Fibroblast of lung (primary cell): ENCODE results near the gene RPS6KA2. TPM values are rescaled to one million over a fixed set of nuclear protein-coding genes. Genes with fewer than 3 reads are reported as not detected.
A peak's percentile ranks its signal among the peaks of the same experiment; 100 is the strongest.
"Not testable (repeated sequence)": the region's sequence is repeated elsewhere in the genome, so short reads cannot be mapped to it uniquely, and the experiment has no call there.

Source experiments
- DNase-seq, 2 donors: peaks; one replicate each; pipeline versions ENCODE4 v3.0.0 to v3.0.0-alpha.2; 2010; ENCODE audit warnings: low read depth in 2 of 2
- H2AFZ ChIP-seq: 2 replicates; pipeline ENCODE4 v1.5.1; 2012; ENCODE audit warnings: low read length, control low read depth, inconsistent platforms
- H3K27ac ChIP-seq: 2 replicates; pipeline ENCODE4 v1.5.1; 2011; ENCODE audit warnings: low read length, control low read depth; ENCODE audit not compliant: insufficient read depth
- H3K27me3 ChIP-seq: 2 replicates; pipeline ENCODE4 v1.5.1; 2011; ENCODE audit warnings: mild to moderate bottlenecking, low read length; ENCODE audit not compliant: control insufficient read depth, insufficient read depth
- H3K36me3 ChIP-seq: 2 replicates; pipeline ENCODE4 v1.5.1; 2011; ENCODE audit warnings: low read length; ENCODE audit not compliant: control insufficient read depth, insufficient read depth
- H3K4me1 ChIP-seq: 2 replicates; pipeline ENCODE4 v1.5.1; 2011; ENCODE audit warnings: low read length; ENCODE audit not compliant: control insufficient read depth, insufficient read depth; ENCODE audit errors: extremely low read depth
- H3K4me2 ChIP-seq: 2 replicates; pipeline ENCODE4 v1.5.1; 2011; ENCODE audit warnings: low read length, control low read depth; ENCODE audit not compliant: insufficient read depth; ENCODE audit errors: extremely low read depth
- H3K4me3 ChIP-seq, 4 experiments: fragments of 200-600 bp in 1 of 4; sonication (generic) in 1 of 4; replicated peaks in 1 of 4; 2 replicates each; pipeline ENCODE4 v1.5.1; 2011 to 2016; ENCODE audit warnings: low read length in 4 of 4, low read depth in 3 of 4, mild to moderate bottlenecking in 3 of 4, control low read depth in 2 of 4, inconsistent platforms in 1 of 4, mixed read lengths in 1 of 4; ENCODE audit not compliant: insufficient read depth in 1 of 4; ENCODE audit errors: control extremely low read depth in 1 of 4
- H3K79me2 ChIP-seq: 2 replicates; pipeline ENCODE4 v1.5.1; 2012; ENCODE audit warnings: mild to moderate bottlenecking, low read length, inconsistent platforms; ENCODE audit not compliant: control insufficient read depth, insufficient read depth
- H3K9ac ChIP-seq: 2 replicates; pipeline ENCODE4 v1.5.1; 2011; ENCODE audit warnings: mild to moderate bottlenecking, low read length, control low read depth; ENCODE audit not compliant: insufficient read depth
- H3K9me3 ChIP-seq: 2 replicates; pipeline ENCODE4 v1.5.1; 2012; ENCODE audit warnings: low read depth, low read length; ENCODE audit not compliant: control insufficient read depth, insufficient read depth
- H4K20me1 ChIP-seq: 2 replicates; pipeline ENCODE4 v1.5.1; 2011; ENCODE audit warnings: low read length; ENCODE audit not compliant: control insufficient read depth, insufficient read depth; ENCODE audit errors: extremely low read depth
- EZH2 ChIP-seq: IDR thresholded peaks from 2 replicates; pipeline ENCODE4 v1.5.1; 2012; ENCODE audit warnings: low read length, control low read depth, mild to moderate bottlenecking; ENCODE audit errors: missing control alignments
- polyA plus RNA-seq, 2 donors: library from polyadenylated mRNA; depleted of rRNA in 1 of 2; stranded (reverse) in 1 of 2; unstranded in 1 of 2; fragments of >200 nt; gene quantifications; 2 replicates each; pipeline ENCODE4 v1.2.1, GENCODE V29; 2011 to 2012; ENCODE audit warnings: missing spikeins in 1 of 2
- total RNA-seq: library from RNA; depleted of rRNA; stranded (reverse); fragments of >200 nt; gene quantifications from 2 replicates; pipeline ENCODE4 v1.2.1, GENCODE V29; 2014
- TF ChIP-seq, protein P1 (sequence below), 2 donors: IDR thresholded peaks in 1 of 2; conservative IDR thresholded peaks in 1 of 2; 1 replicate in 1 of 2; 2 replicates in 1 of 2; pipeline ENCODE4 v1.5.1; 2011 to 2012; ENCODE audit warnings: low read length in 2 of 2, control low read depth in 1 of 2, inconsistent platforms in 1 of 2, low read depth in 1 of 2, mild to moderate bottlenecking in 1 of 2

RPS6KA2 gene
- total and polyA plus RNA-seq, 2 donors (not counting 1 experiment from before 2014, with no cell fraction given): 66.8 to 116 TPM

DNA sequence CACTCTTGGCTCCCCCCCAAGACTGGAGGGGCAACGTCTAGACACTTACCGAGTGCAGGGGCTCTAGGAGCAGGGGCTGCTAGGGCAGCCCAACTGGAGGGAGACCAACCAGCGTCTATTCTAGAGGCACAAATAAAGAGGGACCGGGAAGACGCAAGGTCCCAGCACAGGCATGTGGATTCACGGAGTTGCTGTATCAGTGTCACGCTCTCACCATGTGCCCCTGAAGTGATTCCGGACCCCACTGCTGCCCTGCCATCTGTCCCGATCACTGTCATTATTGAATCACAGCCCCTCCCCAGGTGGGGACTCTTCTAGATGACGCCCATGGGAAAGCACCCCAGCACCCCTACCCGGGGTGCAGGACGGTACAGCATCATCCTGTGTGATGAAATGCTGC, 94.7 kb downstream of the RPS6KA2 start:
- Histone ChIP-seq H2AFZ (no peak overlapping the region), H3K4me2 (no peak overlapping the region), H3K36me3 (peaks cover 15% of the 10 kb centered on the region), H3K79me2 (no peaks in the 10 kb centered on the region), H3K9ac (no peak overlapping the region), H3K9me3 (no peaks in the 10 kb centered on the region), H3K4me3 (no peak overlapping the region), H3K27ac (no peak overlapping the region), H3K4me1 (no peaks in the 10 kb centered on the region), H4K20me1 (no peaks in the 10 kb centered on the region), H3K27me3 (no peaks in the 10 kb centered on the region)
- no peak for DNase-seq
- TF ChIP-seq, protein P1, sequence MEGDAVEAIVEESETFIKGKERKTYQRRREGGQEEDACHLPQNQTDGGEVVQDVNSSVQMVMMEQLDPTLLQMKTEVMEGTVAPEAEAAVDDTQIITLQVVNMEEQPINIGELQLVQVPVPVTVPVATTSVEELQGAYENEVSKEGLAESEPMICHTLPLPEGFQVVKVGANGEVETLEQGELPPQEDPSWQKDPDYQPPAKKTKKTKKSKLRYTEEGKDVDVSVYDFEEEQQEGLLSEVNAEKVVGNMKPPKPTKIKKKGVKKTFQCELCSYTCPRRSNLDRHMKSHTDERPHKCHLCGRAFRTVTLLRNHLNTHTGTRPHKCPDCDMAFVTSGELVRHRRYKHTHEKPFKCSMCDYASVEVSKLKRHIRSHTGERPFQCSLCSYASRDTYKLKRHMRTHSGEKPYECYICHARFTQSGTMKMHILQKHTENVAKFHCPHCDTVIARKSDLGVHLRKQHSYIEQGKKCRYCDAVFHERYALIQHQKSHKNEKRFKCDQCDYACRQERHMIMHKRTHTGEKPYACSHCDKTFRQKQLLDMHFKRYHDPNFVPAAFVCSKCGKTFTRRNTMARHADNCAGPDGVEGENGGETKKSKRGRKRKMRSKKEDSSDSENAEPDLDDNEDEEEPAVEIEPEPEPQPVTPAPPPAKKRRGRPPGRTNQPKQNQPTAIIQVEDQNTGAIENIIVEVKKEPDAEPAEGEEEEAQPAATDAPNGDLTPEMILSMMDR (conservative IDR thresholded peaks at IDR 0.05 in 1 of 2, IDR thresholded peaks at IDR 0.05 in 1 of 2; ENCODE audit: low read depth in 1 of 2, low read length in 2 of 2): no peak
- TF ChIP-seq EZH2: no peak

DNA sequence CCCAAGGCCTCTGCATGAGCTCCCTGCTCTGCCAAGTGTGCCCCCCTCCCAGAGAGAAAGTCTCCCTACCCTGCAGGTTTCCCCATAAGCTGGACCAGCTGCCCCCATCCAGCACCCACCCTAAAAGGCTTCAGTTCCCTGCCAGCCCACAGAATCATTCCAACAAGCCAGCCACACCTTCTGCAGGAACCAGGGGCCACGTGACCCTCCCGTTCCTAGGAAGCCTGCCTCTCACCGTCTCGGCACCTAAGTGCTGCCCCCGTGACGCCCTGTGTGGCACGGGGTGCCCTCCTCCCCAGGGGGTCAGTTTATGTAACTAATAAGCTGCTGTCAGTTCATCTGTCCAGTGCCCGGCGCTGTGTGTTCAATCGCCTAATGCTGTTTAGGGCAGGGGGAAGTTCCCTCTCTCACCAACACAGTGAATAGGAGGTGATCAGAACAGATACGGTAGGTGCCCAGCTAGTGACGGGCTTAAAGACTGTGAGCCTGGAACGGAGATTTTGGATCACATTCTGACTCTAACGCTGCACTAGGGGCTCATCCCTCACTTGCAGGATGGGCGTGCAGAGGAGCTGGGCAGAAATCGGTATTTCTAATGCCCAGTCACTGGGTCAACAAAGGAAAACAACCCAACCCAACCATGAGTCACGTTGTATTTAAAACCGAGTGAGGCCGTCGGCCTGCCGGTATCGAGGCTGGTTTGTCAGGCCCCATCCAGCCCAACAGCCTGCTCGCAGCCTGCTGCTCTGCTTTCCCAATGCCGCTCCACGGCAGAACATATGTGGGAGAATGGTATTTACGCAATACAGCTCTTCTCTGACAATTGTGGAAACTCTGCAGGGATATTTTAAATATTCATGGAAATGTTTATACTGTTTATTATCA, 96.6 kb downstream of the RPS6KA2 start:
- peak in 1 of 2 donors; percentile 50 for DNase-seq
- Histone ChIP-seq H2AFZ (no peak overlapping the region), H3K27me3 (no peaks in the 10 kb centered on the region), H3K36me3 (peaks cover 17% of the 10 kb centered on the region), H3K4me3 (no peak overlapping the region), H3K9me3 (no peaks in the 10 kb centered on the region), H3K4me2 (no peak overlapping the region), H3K9ac (no peak overlapping the region), H3K79me2 (no peaks in the 10 kb centered on the region), H4K20me1 (no peaks in the 10 kb centered on the region), H3K4me1 (no peaks in the 10 kb centered on the region), H3K27ac (no peak overlapping the region)
- TF ChIP-seq EZH2: no peak
- TF ChIP-seq, protein P1 (conservative IDR thresholded peaks at IDR 0.05 in 1 of 2, IDR thresholded peaks at IDR 0.05 in 1 of 2; ENCODE audit: low read depth in 1 of 2, low read length in 2 of 2): no peak

DNA sequence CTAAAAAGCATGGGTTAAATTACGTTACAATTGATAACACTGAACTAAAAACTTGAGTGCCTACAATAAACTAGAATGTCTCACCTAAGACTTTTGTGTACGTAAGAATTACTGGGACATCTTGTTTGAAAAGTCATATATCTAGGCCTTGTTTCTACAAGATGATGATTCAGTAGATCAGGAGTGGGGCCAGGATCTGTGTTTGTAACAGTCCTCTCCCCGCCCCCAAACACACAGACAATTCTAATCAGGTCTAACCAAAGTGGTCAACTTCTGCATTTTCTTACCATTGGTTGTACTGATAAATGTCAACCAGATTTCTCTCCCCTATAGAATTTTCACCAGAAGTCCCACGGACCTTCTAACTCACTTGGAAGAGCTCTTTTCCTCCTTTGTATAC, 97.5 kb downstream of the RPS6KA2 start:
- no peak overlapping the region for H3K9ac ChIP-seq
- H3K27me3 ChIP-seq: no peaks in the 10 kb centered on the region
- peaks cover 19% of the 10 kb centered on the region for H3K36me3 ChIP-seq
- H3K4me1 ChIP-seq: no peaks in the 10 kb centered on the region
- no peaks in the 10 kb centered on the region for H3K79me2 ChIP-seq
- no peak overlapping the region for H3K27ac ChIP-seq
- no peaks in the 10 kb centered on the region for H3K9me3 ChIP-seq
- TF ChIP-seq EZH2: no peak
- no peak overlapping the region for H3K4me3 ChIP-seq
- peak; percentile 9 to 46 for DNase-seq
- no peak overlapping the region for H3K4me2 ChIP-seq
- H2AFZ ChIP-seq: no peak overlapping the region
- H4K20me1 ChIP-seq: no peaks in the 10 kb centered on the region

DNA sequence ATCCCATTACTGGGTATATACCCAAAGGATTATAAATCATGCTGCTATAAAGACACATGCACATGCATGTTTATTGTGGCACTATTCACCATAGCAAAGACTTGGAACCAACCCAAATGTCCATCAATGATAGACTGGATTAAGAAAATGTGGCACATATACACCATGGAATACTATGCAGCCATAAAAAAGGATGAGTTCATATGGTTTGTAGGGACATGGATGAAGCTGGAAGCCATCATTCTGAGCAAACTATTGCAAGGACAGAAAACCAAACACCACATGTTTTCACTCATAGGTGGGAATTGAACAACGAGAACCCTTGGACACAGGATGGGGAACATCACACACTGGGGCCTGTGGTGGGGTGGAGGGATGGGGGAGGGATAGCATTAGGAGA, 98.0 kb downstream of the RPS6KA2 start:
- not testable (repeated sequence) for H3K27me3 ChIP-seq, H4K20me1 ChIP-seq, H3K4me2 ChIP-seq, H3K4me3 ChIP-seq, H3K27ac ChIP-seq, DNase-seq, H2AFZ ChIP-seq, H3K4me1 ChIP-seq, H3K9ac ChIP-seq, H3K79me2 ChIP-seq, H3K9me3 ChIP-seq
- H3K36me3 ChIP-seq: peaks cover 19% of the 10 kb centered on the region
